Keratinocyte (primary cell): ENCODE measurements around the gene PDRG1. TPM values are rescaled to one million over a fixed set of nuclear protein-coding genes. Genes with fewer than 3 reads are reported as not detected.

Source experiments
- DNase-seq: peaks from one replicate; pipeline ENCODE4 v3.0.0-alpha.2; 2011; ENCODE audit warnings: low read depth, missing footprints, low spot score
- FAIRE-seq: peaks from 2 replicates; lab custom pipeline; 2011; peaks lifted over from hg19 to GRCh38; lab: Jason Lieb, UNC
- H2AFZ ChIP-seq: 2 replicates; pipeline ENCODE4 v1.6.0; 2012; ENCODE audit warnings: low read length, control low read depth, inconsistent platforms; ENCODE audit not compliant: control insufficient read depth
- H3K27ac ChIP-seq: 2 replicates; pipeline ENCODE4 v1.5.1; 2011; ENCODE audit warnings: low read length; ENCODE audit not compliant: control insufficient read depth, insufficient read depth
- H3K27me3 ChIP-seq: 3 replicates; pipeline ENCODE4 v1.6.0; 2011; ENCODE audit warnings: low read length; ENCODE audit not compliant: control insufficient read depth, insufficient read depth; ENCODE audit errors: extremely low read depth
- H3K36me3 ChIP-seq, 2 experiments: 2 replicates in 1 of 2; 3 replicates in 1 of 2; pipeline ENCODE4 v1.5.1; 2011; ENCODE audit warnings: low read length in 2 of 2, mild to moderate bottlenecking in 1 of 2; ENCODE audit not compliant: control insufficient read depth in 2 of 2, insufficient read depth in 2 of 2; ENCODE audit errors: extremely low read depth in 1 of 2
- H3K4me1 ChIP-seq: 3 replicates; pipeline ENCODE4 v1.5.1; 2011; ENCODE audit warnings: low read length; ENCODE audit not compliant: control insufficient read depth, insufficient read depth; ENCODE audit errors: extremely low read depth
- H3K4me2 ChIP-seq: 3 replicates; pipeline ENCODE4 v1.6.0; 2011; ENCODE audit warnings: low read depth, low read length; ENCODE audit not compliant: control insufficient read depth, insufficient read depth; ENCODE audit errors: extremely low read depth
- H3K4me3 ChIP-seq, 3 experiments: fragments of 200-600 bp in 1 of 3; sonication (generic) in 1 of 3; 2 replicates in 2 of 3; 3 replicates in 1 of 3; pipeline ENCODE4 v1.5.1; 2011 to 2016; ENCODE audit warnings: low read length in 3 of 3, mild to moderate bottlenecking in 3 of 3, control low read depth in 2 of 3, inconsistent platforms in 1 of 3, low read depth in 1 of 3, mixed read lengths in 1 of 3, mixed run types in 1 of 3, moderate library complexity in 1 of 3; ENCODE audit not compliant: control insufficient read depth in 2 of 3, insufficient read depth in 2 of 3; ENCODE audit errors: extremely low read depth in 1 of 3
- H3K79me2 ChIP-seq: 2 replicates; pipeline ENCODE4 v1.6.0; 2012; ENCODE audit warnings: low read length; ENCODE audit not compliant: control insufficient read depth, insufficient read depth
- H3K9ac ChIP-seq: 3 replicates; pipeline ENCODE4 v1.6.0; 2011; ENCODE audit warnings: low read length; ENCODE audit not compliant: control insufficient read depth, insufficient read depth; ENCODE audit errors: extremely low read depth
- H3K9me1 ChIP-seq: 3 replicates; pipeline ENCODE4 v1.6.0; 2011; ENCODE audit warnings: low read length; ENCODE audit not compliant: control insufficient read depth, insufficient read depth; ENCODE audit errors: extremely low read depth
- H3K9me3 ChIP-seq: 2 replicates; pipeline ENCODE4 v1.5.1; 2012; ENCODE audit warnings: low read depth, low read length; ENCODE audit not compliant: control insufficient read depth
- H4K20me1 ChIP-seq: 3 replicates; pipeline ENCODE4 v1.6.0; 2011; ENCODE audit warnings: low read length; ENCODE audit not compliant: control insufficient read depth, insufficient read depth; ENCODE audit errors: extremely low read depth
- CTCF ChIP-seq, 3 experiments: IDR thresholded peaks in 1 of 3; conservative IDR thresholded peaks in 1 of 3; optimal IDR thresholded peaks in 1 of 3; 2 replicates in 2 of 3; 3 replicates in 1 of 3; pipeline versions ENCODE3 to v1.5.1; 2011; ENCODE audit warnings: low read length in 3 of 3, mild to moderate bottlenecking in 3 of 3, moderate library complexity in 2 of 3, control low read depth in 1 of 3, inconsistent platforms in 1 of 3; ENCODE audit not compliant: insufficient read depth in 2 of 3; ENCODE audit errors: extremely low read depth in 1 of 3
- EZH2 ChIP-seq: IDR thresholded peaks from one replicate; pipeline ENCODE4 v1.6.1; 2012; ENCODE audit warnings: inconsistent platforms, mild to moderate bottlenecking, low read length, moderate library complexity
- dilution Hi-C: fragments of 300-500 bp; cut with MboI; formaldehyde crosslinking; loops from one replicate; pipeline ENCODE4 v1.7.0; 2020; ENCODE audit warnings: low sequenced_read_pairs; ENCODE audit not compliant: extremely low pct_ligation_motif_present
- polyA plus RNA-seq, 5 experiments: library from polyadenylated mRNA; depleted of rRNA in 3 of 5; stranded (reverse) in 3 of 5; stranded (forward) in 1 of 5; unstranded in 1 of 5; fragments of >200 nt; gene quantifications; 1 replicate in 1 of 5; 2 replicates in 3 of 5; 3 replicates in 1 of 5; pipeline versions ENCODE4 v1.2.1 to v1.2.3, GENCODE V29; 2011 to 2012; ENCODE audit warnings: missing spikeins in 2 of 5, low read depth in 1 of 5, low replicate concordance in 1 of 5

The PDRG1 gene
- polyA plus RNA-seq, 1 donor (not counting 4 experiments of a cell fraction or from before 2014, with no cell fraction given), result 15.3 TPM

- Histone ChIP-seq H3K4me3 (no peak overlapping the region), H3K9ac (no peak overlapping the region), H3K27me3 (peaks cover 26% of the 10 kb centered on the region), H3K9me3 (no peaks in the 10 kb centered on the region), H4K20me1 (no peaks in the 10 kb centered on the region), H3K4me1 (no peaks in the 10 kb centered on the region), H2AFZ (no peak overlapping the region), H3K9me1 (no peaks in the 10 kb centered on the region), H3K4me2 (no peak overlapping the region), H3K36me3 (no peaks in the 10 kb centered on the region), H3K79me2 (no peaks in the 10 kb centered on the region), H3K27ac (no peak overlapping the region)
- TF ChIP-seq CTCF (optimal IDR thresholded peaks at IDR 0.05 in 1 of 3, IDR thresholded peaks at IDR 0.05 in 1 of 3, conservative IDR thresholded peaks at IDR 0.05 in 1 of 3; ENCODE audit: extremely low read depth in 1 of 3, insufficient read depth in 2 of 3, low read length in 3 of 3) (no peak), EZH2 (no peak)
- dilution Hi-C loops, result no loop called here
- DNase-seq, result no peak
- FAIRE-seq, result no peak
Measured at GRCh38 chr20:31962761-31963160, 10.9 kb upstream of the PDRG1 start.

GRCh38 chr20:31956556-31957526, 5.0 kb upstream of the PDRG1 start:
- Histone ChIP-seq H3K79me2 (no peaks in the 10 kb centered on the region), H3K27me3 (peaks cover 9% of the 10 kb centered on the region), H3K27ac (no peak overlapping the region), H3K9ac (no peak overlapping the region), H3K4me1 (no peaks in the 10 kb centered on the region), H3K9me1 (no peaks in the 10 kb centered on the region), H2AFZ (no peak overlapping the region), H3K36me3 (no peaks in the 10 kb centered on the region), H3K4me2 (no peak overlapping the region), H3K4me3 (no peak overlapping the region), H4K20me1 (no peaks in the 10 kb centered on the region), H3K9me3 (no peaks in the 10 kb centered on the region)
- DNase-seq (no peak), FAIRE-seq (no peak)
- TF ChIP-seq EZH2 (no peak), CTCF (optimal IDR thresholded peaks at IDR 0.05 in 1 of 3, IDR thresholded peaks at IDR 0.05 in 1 of 3, conservative IDR thresholded peaks at IDR 0.05 in 1 of 3; ENCODE audit: extremely low read depth in 1 of 3, insufficient read depth in 2 of 3, low read length in 3 of 3) (no peak)
- dilution Hi-C loops, result no loop called here
